HUES64 (cell line): Measurements from ENCODE around the gene WDFY2.
"Not testable (repeated sequence)": the region's sequence is repeated elsewhere in the genome, so short reads cannot be mapped to it uniquely, and the experiment has no call there.

Source experiments
- H3K27ac ChIP-seq: 2 replicates; pipeline ENCODE4 v1.7.0; 2013; ENCODE audit warnings: low read depth, low read length, inconsistent platforms
- H3K27me3 ChIP-seq: 2 replicates; pipeline ENCODE4 v1.6.1; 2013; ENCODE audit warnings: mild to moderate bottlenecking, low read length; ENCODE audit not compliant: insufficient read depth
- H3K36me3 ChIP-seq: 2 replicates; pipeline ENCODE4 v1.6.1; 2013; ENCODE audit warnings: mild to moderate bottlenecking, low read length; ENCODE audit not compliant: insufficient read depth
- H3K4me1 ChIP-seq: 2 replicates; pipeline ENCODE4 v1.6.1; 2013; ENCODE audit warnings: mild to moderate bottlenecking, low read length, moderate library complexity; ENCODE audit not compliant: insufficient read depth
- H3K4me3 ChIP-seq: 2 replicates; pipeline ENCODE4 v1.5.1; 2013; ENCODE audit warnings: mild to moderate bottlenecking, low read length, moderate library complexity
- H3K9ac ChIP-seq: 2 replicates; pipeline ENCODE4 v1.6.1; 2013; ENCODE audit warnings: mild to moderate bottlenecking, low read depth, low read length
- H3K9me3 ChIP-seq: 2 replicates; pipeline ENCODE4 v1.6.1; 2013; ENCODE audit warnings: low read depth, low read length; ENCODE audit not compliant: insufficient read depth
- WGBS: fragments of 150-250, 120-280 bp; methylation state at CpG from one replicate; pipeline ENCODE4 v1.1.7; 2013; ENCODE audit warnings: missing lambda C conversion rate; 5-methylcytosine and 5-hydroxymethylcytosine counted together

Gene WDFY2

GRCh38 chr13:51652193-51652592 is 67.9 kb downstream of the WDFY2 start:
- not testable (repeated sequence) for H3K9me3 ChIP-seq, H3K9ac ChIP-seq, H3K4me1 ChIP-seq, H3K36me3 ChIP-seq, H3K27ac ChIP-seq, H3K27me3 ChIP-seq, H3K4me3 ChIP-seq
- 100% methylated on average over 2 of the region's 3 CpGs for WGBS

DNA sequence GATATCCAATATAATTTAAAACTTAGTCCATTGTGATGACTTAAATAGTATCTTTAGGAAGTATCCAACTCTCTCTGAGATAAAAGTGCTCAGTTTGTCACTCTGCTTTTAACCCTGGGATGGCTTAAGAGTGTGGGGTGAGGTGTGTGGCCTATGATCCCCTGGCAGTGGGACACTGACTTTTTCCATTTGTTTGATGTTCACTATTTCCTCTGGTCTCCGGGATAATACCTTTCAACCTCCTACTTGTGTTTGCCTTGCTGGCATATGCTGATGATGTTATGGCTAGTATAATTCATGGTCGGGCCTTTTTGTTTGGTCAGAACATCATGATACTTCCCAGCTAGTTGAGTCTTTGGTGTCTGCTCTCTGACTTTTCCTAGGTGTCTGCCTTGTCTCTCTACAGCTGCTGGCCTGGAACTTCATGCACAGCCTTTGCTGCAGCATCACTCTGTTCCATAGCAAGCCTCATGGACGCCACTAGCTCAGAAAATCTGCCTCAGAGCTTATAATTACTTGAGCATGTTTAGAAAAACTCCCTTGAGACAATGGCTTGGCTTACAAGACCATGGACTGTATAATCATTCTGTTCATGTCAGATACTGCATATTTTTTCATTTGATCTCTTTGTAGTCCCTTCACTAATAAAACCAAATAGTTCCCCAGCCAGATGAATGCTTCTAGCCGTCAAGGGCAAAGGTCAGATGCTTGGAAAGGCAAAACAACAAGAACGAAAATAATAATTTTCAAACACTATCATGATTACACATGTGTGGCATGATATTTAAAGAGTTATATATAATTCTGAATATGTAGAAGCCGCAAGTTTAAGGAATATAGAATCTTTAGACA is 75.2 kb downstream of the WDFY2 start:
- WGBS, result 91% methylated on average over 4 of the region's 6 CpGs
- no peak overlapping the region for H3K4me3 ChIP-seq
- no peak overlapping the region for H3K27ac ChIP-seq
- no peaks in the 10 kb centered on the region for H3K27me3 ChIP-seq
- H3K9ac ChIP-seq, result no peak overlapping the region
- H3K9me3 ChIP-seq, result 0 out of 2 replicates have a peak, but pooled peaks cover 2% of the 10 kb centered on the region
- peaks cover 17% of the 10 kb centered on the region for H3K4me1 ChIP-seq
- peaks cover 16% of the 10 kb centered on the region for H3K36me3 ChIP-seq

- H3K36me3 ChIP-seq, result peaks cover 14% of the 10 kb centered on the region
- H3K4me3 ChIP-seq, result no peak overlapping the region
- no peak overlapping the region for H3K9ac ChIP-seq
- H3K9me3 ChIP-seq, result no peaks in the 10 kb centered on the region
- peaks cover 17% of the 10 kb centered on the region for H3K4me1 ChIP-seq
- H3K27me3 ChIP-seq, result no peaks in the 10 kb centered on the region
- WGBS, result 100% methylated on average over 1 of the region's 1 CpG
- no peak overlapping the region for H3K27ac ChIP-seq
Observed at GRCh38 chr13:51660813-51661212, 76.6 kb downstream of the WDFY2 start.

DNA sequence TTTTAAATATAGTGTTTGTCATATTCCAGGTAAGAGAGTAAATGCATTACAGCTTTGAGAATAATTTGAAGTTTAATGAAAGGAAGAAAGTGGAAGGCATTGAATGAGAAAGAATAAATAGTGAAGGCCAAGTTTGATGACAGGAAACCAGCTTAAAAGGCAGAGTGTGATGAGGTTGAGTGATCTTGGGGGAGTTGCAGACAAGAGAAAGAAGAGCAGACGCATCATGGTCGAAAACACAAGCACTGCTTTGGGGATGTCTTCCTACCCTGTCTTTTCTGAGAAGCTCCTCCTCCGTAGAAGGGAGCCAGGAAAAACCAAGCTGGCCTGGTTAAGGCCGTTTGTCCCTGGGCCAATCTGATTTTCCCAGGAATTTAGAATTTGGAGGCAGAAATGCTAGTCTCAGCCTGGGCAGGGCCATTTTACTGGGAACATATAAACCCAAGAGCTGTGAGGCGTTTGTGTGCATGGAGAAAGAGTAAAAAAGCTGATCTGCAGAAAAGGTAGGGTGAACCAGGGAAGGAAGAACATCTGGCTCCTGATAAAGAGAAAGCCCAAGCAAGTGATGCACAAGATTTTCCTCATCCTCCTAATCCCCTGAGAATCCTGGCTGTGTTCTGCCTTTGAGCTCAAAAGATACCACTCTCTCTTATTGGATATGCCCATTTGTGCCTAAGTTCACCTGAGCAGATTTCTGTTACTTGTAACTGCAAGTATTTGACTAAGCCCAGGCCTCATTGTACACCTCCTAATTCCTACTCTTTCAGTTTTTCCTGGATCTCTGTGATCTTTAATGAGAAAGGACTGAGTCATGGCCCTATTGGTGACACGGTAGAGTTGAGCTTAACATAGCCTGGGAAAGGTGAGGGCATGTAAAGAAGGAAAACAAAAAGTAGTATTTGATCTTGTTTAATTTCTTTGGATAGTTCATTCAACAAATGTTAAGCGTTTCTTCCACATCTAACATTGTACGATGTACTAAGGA is 80.0 kb downstream of the WDFY2 start:
- Histone ChIP-seq H3K27ac (no peak overlapping the region), H3K9ac (no peak overlapping the region), H3K36me3 (peaks cover 14% of the 10 kb centered on the region), H3K27me3 (no peaks in the 10 kb centered on the region), H3K4me3 (no peak overlapping the region), H3K9me3 (no peaks in the 10 kb centered on the region), H3K4me1 (peaks cover 9% of the 10 kb centered on the region)
- WGBS, result 86% methylated on average over 8 of the region's 8 CpGs

DNA sequence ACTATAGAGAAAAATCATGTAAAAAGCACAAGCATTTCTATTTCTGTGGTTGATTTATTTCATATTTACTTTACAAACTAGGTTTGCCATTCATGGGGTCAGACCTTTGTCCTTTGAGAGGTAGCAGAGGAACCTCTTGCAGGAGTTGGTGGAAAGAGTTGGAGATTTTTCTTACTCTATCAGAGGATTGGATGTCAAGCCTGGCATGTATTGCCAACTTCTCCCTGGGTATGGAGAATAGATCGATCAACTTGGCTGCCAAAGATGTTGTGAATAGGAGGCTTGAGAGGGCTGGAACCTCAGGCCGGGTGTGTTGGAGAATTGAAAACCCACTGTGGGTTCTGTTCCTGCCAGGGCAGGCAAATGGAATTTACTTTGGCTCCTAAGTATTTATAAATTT is 81.2 kb downstream of the WDFY2 start:
- H3K9ac ChIP-seq, result no peak overlapping the region
- no peaks in the 10 kb centered on the region for H3K27me3 ChIP-seq
- H3K27ac ChIP-seq, result no peak overlapping the region
- peaks cover 14% of the 10 kb centered on the region for H3K4me1 ChIP-seq
- 99% methylated on average over 2 of the region's 2 CpGs for WGBS
- no peaks in the 10 kb centered on the region for H3K9me3 ChIP-seq
- H3K4me3 ChIP-seq, result no peak overlapping the region
- H3K36me3 ChIP-seq, result peaks cover 14% of the 10 kb centered on the region

DNA sequence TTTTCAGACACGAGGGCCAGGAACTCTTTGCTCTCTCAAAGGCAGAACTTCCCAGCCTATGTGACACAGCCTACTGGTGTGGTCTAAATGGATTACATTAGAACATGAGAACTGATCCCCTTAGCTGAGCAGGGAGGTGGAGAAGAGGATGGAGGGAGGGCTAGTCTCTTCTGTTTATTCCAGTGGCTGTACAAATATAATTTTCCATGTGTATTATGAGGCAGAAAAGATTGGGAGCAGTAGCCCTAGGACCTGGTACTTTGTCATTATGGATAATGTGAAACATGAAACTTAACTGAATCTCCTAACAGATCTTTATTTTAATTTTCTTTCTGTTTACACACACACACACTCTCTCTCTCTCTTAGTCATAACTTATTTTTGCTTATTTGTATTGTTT is 82.1 kb downstream of the WDFY2 start:
- Histone ChIP-seq H3K4me3 (no peak overlapping the region), H3K9me3 (no peaks in the 10 kb centered on the region), H3K9ac (no peak overlapping the region), H3K4me1 (peaks cover 14% of the 10 kb centered on the region), H3K36me3 (peaks cover 7% of the 10 kb centered on the region), H3K27ac (no peak overlapping the region), H3K27me3 (no peaks in the 10 kb centered on the region)
- 100% methylated on average over 1 of the region's 1 CpG for WGBS

GRCh38 chr13:51666839-51667238 is 82.6 kb downstream of the WDFY2 start:
- H3K36me3 ChIP-seq, result peaks cover 7% of the 10 kb centered on the region
- H3K9me3 ChIP-seq, result no peaks in the 10 kb centered on the region
- WGBS, result 91% methylated on average over 1 of the region's 1 CpG
- H3K4me1 ChIP-seq, result peaks cover 14% of the 10 kb centered on the region
- H3K4me3 ChIP-seq, result no peak overlapping the region
- no peak overlapping the region for H3K9ac ChIP-seq
- no peaks in the 10 kb centered on the region for H3K27me3 ChIP-seq
- no peak overlapping the region for H3K27ac ChIP-seq

GRCh38 chr13:51668580-51669195 is 84.4 kb downstream of the WDFY2 start:
- H3K9me3 ChIP-seq, result no peaks in the 10 kb centered on the region
- H3K4me3 ChIP-seq, result no peak overlapping the region
- 89% methylated on average over 4 of the region's 6 CpGs for WGBS
- no peak overlapping the region for H3K9ac ChIP-seq
- peaks cover 23% of the 10 kb centered on the region for H3K4me1 ChIP-seq
- H3K27ac ChIP-seq, result no peak overlapping the region
- no peaks in the 10 kb centered on the region for H3K36me3 ChIP-seq
- H3K27me3 ChIP-seq, result no peaks in the 10 kb centered on the region

DNA sequence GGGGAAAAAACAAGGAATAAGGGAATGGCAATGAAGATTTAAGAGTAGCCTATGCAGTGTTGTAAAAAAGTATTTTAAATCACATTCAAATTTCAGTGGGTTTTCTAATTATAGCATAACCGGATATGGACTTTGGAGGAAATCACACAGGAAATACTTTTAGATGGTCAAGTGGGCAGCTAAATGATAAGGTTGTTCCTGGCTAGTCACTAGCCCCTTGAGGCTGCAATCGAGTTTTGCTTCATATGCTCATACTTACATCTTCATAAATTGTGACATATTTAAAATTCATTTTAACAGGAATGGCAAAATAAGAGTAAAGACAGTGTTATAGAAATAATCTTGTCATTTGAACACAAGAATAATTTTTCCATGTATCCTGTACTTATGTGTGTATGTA is 88.9 kb downstream of the WDFY2 start:
- H3K27ac ChIP-seq, result no peak overlapping the region
- WGBS, result 88% methylated on average over 1 of the region's 2 CpGs
- H3K9ac ChIP-seq, result no peak overlapping the region
- no peak overlapping the region for H3K4me3 ChIP-seq
- H3K36me3 ChIP-seq, result no peaks in the 10 kb centered on the region; the same call in 1 of the 2 replicates
- H3K27me3 ChIP-seq, result no peaks in the 10 kb centered on the region
- peaks cover 37% of the 10 kb centered on the region for H3K4me1 ChIP-seq
- no peaks in the 10 kb centered on the region for H3K9me3 ChIP-seq

DNA sequence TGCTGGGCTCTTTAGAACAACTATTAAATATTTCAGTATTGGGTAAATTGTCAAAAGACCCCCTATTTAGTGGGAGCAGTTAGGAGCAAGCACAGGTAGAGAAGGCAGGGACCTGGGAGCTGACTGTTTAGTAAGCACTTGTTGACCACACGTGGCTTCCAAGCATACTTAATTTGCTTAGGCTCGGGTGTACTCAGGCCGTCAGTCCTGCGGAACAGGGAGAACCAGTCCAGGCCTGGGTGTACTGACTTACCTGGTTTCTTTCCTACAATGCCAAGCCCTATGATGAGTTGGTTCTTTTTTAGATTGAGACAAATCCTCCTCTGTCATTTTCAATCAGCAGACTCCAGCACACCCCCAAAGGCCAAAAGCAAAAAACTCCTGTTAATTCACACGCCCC is 90.0 kb downstream of the WDFY2 start:
- no peaks in the 10 kb centered on the region; the same call in 1 of the 2 replicates for H3K36me3 ChIP-seq
- WGBS, result 85% methylated on average over 5 of the region's 5 CpGs
- no peaks in the 10 kb centered on the region for H3K27me3 ChIP-seq
- no peak overlapping the region for H3K4me3 ChIP-seq
- no peaks in the 10 kb centered on the region for H3K9me3 ChIP-seq
- no peak overlapping the region for H3K27ac ChIP-seq
- peaks cover 37% of the 10 kb centered on the region for H3K4me1 ChIP-seq
- no peak overlapping the region for H3K9ac ChIP-seq

DNA sequence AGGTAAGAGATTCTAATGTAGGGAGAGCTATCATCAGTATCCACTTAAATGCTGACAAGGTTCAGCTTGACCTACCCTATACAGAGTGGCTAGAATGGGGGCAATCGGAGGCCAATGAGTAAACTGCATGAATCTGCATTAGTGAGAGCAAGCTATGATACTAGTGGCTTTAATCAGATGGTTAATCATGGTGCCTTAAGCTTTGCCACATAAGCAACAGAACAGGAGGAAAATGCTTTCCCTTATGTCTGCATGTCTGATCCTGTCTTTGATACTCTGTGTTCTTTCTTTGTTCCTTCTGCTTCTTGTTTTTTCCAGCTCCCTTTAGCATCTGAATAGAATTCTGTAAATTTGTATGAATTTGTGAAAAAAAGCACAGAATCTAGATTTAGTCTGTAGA is 91.1 kb downstream of the WDFY2 start:
- Histone ChIP-seq H3K4me3 (no peak overlapping the region), H3K9ac (no peak overlapping the region), H3K27ac (no peak overlapping the region), H3K27me3 (no peaks in the 10 kb centered on the region), H3K9me3 (no peaks in the 10 kb centered on the region), H3K4me1 (peaks cover 32% of the 10 kb centered on the region), H3K36me3 (no peaks in the 10 kb centered on the region; the same call in 1 of the 2 replicates)
- 88% methylated on average over 1 of the region's 1 CpG for WGBS
